NCI-H345 treated with DMSO at 0.1 percent for 48 hours (cell line): Measurements from ENCODE around the gene GABRD.

Experiments
- DNase-seq: peaks from one replicate; lab custom pipeline; 2025; ENCODE audit not compliant: unreplicated experiment; lab: John Stamatoyannopoulos, UW

GABRD gene

DNA sequence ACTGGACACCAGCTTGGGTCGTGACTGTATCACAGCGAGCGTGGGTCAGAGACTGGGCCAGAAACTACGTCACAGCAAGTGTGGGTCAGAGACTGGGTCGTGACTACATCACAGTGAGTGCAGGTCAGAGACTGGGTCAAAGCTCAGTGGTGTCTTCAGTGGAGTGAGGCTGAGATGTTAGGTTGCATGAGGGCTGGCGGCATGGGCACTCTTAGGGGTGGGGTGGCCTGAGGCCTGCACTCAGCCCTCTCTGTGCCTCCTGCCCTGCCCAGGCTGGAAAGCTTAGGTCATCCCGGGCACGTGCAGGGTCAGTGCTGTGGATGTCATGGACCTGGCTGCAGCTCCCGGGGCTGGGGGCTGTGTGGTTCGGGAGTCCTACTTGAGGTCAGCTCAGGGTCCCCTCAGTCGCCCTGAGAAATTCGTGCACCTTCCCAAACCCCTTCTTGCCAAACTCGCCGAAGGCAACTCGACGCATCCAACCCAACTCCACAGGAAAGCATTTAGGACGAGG, 34.5 kb upstream of the GABRD start:
- no peak for DNase-seq

DNA sequence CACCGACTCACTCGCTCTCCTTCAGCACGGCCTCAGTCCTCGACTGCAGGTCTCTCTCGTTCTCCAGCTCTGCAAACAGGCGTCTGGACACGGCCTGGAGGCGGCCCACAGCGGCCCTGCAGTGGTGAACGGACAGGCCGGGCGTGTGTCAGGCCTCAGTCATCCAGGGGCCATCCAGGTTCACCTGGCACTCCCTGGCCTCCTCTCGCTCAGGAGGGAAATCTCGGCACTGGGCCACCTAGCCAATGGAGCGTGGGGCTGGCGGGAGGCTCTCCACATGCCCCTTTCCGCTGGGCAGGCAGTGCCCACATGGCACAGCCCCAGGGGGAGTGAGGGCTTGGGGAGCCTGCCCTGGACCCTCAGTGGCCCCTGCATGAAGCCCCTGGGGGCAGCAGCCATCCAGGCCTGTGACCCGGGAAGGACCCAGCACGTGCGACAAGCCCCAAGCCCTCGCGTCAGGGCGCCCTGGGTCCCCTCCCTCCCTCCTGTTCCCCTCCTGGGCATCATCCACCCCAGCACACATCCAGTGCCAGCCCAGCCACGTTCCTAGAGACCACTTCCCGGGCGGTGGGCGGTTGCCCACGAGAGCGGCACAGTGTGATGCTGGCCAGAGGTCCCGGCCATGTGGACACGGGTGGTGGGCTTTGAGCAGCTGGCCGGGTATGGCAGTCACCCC, 33.6 kb upstream of the GABRD start:
- no peak for DNase-seq

DNA sequence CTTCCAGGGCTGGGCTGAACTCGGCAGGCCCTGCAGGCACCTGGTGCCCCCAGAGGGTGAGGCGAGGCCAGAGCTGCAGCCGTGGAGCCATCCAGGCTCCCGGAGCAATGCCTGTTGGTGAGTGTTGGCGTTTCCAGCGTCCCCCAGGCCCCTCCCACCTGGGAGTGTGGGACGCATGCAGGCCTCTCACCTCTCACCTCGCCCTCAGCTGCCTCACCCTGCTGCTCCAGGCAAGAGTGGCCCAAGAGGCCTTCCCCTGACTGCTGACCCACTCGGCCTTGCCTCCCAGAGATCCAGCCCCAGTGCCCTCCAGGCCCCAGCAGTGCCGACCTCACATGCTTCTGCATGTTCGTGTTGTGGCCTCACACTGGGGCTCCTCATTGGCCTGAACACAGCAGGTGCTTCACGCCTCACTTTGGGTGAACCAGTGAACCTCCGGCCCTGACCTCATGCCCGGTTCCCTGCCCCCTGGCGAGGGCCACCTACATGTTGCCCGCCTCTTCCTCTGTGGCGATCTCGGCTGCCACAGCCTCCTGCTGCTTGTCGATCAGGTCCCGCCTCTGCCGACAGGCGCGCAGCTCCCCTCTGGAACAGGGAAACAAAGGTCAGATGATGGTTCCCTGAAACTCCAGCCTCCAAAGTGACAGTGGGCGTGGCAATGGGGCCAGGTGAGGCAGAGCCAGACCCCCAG, 32.5 kb upstream of the GABRD start:
- no peak for DNase-seq

DNA sequence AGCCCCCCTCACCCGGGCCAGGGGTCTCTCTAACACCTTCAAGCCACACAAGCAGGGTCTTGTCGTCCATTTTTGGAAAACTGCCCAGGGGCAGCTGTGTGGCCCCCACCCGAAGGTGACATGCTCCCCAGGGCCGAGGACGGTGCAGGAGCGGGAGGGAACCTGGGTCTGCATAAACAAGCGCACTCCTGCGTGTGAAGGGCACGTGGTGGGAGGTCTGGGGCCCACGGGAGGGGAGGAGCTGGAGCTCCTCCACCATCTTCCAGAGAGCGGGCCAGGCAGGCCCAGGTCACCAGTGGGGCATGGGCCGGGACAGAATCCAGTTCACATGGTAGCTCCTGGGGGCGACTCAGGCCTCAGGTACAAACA, 32.0 kb upstream of the GABRD start:
- no peak for DNase-seq

DNA sequence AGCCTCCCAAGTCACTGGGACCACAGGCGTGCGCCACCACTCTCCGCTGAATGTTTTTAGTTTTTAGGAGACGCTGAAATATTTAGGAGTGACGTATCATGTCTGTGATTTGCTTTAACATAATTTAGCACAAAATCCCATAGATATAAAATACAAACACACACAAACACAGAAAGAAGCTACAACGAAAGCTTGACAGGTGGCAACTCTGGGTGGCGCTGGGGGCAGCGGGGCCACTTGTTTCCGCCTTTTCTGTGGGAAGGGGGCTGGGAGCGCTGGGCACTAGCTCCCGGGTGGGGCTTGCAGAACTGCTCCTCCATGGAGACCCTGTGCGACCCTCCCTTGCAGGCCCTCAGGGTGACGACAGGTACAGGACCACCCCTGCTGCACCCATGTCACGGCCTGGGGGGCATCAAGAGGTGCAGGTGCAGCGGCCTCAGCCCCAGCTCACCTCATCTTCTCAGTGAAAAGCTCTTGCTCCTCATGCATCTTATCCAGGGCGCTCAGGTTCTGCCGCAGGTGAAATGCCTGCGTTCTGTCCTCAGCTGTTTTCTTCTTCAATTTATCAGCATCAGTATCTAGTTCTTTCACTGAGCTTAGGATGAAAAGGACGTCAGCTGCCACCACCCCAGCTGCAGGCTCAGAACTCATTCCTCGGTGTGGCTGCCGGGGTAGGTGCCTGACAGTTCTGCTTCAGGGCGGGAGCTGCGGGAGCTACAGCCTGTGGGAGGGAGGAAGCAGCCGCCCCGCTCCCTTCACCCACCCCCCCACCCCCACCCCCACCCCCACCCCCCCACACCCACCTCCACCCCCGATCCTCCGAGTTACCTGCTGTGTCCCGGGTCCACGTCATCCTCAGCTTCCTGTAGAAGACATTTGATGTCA, 30.8 kb upstream of the GABRD start:
- no peak for DNase-seq

DNA sequence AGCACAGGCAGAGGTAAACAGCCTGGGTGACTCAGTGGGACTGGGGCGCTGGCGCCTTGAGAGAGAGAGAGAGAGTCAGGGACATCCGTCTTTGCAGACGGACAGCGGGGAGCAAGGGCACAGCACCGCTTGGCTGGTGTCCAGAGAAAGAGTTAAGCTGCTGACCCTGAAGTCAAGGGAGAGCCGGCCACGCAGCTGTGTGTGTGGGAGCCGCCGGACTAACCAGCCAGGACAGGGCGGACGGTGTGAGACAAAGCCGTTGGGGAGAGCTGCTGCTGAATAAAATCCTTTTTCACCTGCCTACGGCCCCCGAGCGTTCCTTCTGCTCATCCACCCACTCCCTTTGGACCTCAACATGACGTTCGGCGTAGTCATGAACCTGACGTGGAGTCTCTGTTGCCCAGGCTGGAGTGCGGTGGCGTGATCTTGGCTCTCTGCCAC, 30.0 kb upstream of the GABRD start:
- DNase-seq, result no peak

DNA sequence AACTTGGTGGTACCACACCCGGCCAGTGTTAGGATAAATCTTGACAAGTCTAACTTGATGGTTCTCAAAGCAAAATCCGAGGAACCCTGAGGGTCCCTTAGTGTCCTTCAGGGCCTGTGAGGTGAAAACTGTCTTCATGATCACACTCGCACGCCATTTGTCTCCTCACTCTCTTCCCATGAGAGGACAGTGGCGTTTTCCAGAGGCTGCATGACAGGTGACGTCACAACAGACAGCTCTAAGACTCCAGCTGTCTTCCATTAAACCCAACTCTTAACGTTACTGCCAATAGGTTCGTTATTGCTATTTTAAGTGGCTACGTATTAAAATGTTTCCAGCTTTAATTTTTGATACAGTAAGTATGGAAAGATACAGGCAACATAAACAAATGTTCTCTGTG, 29.4 kb upstream of the GABRD start:
- no peak for DNase-seq

DNA sequence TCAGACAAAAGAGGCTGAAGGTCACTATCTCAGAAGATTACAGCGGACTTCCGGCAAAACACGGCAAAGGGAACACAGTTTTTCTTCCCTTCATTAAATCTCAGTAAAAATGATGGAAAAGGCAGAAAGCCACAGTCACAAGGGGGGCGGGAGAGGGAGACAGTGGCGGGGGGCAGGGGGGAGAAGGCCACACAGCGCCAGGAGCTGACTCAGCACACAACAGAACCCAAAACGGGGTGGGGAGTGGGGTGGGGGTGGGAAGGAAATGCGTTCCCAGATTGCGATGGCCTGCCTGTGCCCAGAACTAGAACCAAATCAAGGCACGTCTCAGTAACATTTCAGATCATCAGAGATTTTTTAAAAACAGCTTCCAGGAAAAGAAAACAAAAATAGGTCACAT, 28.9 kb upstream of the GABRD start:
- DNase-seq, result no peak

DNA sequence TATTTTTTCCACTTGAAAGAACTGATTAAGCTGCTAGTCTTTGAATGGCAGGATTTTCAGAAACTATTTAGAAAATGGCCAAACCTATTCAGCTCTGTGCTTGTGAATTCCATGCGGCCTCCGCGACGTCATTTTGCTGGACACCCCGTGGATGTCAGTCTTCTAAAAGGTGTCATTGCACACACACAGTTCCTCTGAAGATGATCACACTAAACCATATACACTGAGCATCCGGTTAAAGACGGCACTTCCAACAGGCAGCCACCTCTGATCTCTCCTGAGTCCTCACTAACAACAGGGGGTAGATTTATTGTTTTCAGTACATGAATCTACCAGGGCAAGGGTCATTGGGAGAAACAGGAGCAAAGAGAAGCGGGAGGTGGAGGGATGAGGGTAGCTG, 24.6 kb upstream of the GABRD start:
- DNase-seq, result no peak

DNA sequence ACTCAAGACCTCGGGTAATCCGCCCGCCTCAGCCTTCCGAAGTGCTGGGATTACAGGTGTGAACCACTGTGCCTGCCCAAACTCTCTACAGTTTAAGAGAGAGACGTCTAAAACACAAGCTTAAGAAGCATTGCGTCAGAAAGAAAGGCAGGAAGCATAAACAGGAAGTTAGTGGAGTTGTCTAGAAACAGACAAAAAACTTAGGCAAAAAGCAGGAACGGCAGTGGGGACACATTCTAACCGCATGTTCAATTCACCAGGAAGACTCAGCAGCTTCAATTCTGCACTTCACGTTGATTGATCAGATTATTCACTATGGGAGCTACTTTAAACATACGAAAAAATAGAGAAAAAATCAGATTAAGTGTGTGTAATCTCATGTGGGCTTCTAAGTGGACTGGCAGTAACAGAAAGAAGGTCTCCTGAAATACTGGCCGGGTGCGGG, 22.9 kb upstream of the GABRD start:
- DNase-seq, result no peak

DNA sequence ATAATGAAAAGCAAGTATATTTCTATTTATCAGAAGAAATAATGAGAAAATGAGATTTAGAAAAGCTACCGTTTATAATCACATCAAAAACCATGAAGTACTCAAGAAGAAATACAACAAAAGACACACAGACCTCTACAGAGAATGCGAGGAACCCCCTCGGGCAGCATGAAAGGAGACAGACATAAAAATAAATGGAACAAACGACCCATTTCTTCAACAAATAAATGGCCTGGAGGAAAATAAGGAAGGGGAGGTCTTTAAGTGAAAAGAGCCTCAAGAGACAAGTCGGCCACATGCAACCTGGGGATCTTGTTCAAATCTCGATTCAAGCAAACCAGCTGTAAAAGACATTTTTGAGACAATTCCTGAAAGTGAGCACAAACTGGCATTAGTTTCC, 21.6 kb upstream of the GABRD start:
- no peak for DNase-seq

DNA sequence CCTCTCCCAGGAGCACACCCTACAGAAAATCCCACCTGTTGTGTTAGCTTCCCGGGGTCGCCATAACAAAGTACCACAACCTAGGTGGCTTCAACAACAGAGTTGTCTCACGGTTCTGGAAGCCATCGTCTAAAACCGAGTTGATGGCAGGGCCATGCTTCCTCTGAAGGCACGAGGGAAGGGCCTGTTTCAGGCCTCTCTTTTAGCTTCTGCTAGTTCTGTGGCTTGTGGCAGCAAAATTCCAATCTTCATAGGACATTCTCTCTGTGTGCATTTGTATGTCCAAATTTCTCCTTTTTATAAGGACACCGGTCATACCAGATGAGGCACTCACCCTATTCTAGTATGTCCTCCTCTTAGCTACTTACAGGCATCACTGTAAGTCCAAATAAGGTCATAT, 18.7 kb upstream of the GABRD start:
- DNase-seq, result no peak

DNA sequence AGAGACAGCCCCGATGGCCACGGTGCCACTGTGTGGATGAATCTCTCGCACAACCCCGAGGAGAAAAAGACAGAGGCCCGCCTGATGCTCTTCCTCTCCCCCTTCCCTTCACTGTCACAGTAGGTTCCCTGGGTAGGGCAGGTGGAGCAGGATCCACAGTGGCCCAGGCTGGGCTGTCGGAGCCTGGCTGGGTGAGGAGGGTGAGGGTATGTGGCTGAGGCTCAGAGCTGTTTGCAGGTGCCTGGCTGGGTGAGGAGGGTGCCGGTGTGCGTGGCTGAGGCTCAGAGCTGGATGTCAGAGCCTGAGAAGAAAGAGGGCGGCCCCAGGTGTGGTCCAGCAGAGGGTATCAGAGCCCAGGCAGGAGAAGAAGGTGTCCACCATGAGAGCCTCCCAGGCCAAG, 18.3 kb upstream of the GABRD start:
- DNase-seq, result no peak

DNA sequence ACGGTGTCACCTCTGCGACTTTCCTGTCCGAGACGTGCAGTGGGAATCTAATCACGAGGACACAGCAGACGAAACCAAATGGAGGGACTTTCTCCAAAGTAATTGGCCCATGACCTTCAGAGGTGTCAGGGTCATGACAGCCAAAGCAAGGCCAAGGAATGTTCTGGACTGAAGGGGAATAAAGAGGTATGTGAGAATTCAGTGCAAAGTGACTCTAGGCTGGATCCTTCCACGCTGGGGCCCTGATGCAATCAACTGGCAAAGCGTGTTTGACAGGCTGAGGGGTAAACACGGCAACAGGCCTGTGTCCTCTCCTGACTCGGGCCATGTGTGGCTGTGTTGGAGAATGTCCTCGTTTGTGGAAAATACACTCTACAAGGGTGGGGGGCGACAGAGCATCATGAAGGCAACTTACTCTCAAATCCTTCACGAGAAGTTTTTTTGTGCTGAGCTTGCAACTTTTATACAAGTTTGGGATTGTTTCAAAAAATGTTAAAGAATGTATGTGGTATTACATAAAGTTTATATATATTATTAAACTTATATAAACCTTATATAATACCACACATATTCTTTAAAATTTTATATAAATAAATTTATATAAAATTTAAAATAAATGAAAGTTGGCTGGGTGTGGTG, 17.3 kb upstream of the GABRD start:
- no peak for DNase-seq

DNA sequence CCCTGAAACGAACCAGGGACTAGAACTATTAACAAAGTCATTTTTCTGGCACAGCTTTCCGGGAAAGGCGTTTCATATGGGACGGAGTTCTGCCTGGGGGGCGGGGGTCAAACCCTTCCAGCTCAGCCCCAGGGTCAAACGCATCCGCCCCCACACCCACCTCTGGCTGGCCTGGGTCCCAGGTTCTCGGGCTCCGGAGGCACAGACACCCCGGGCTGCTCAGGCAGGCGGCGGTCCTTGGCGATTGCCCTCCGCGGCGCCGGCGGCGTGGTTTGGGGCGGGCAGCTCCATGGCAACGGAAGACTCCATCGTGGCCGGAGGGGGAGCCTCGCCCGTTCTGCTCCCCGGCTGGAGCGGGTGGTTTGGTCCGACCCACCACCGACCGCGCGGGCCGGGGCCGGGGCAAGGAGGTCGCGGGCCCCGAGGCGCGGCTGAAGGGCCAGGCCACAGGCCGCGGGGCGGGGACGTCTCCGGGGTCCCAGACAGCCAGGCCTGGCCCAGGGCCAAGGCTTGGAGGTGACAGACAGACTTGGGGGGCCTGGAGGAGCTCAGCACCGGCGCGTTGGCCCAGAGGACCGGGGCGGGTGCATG, 15.5 kb upstream of the GABRD start, which contains the start of gene CFAP74:
CFAP74 (minus strand) TSS at position 246 of the 591 bp plus-strand sequence. CDS start 12,830 bp downstream, outside the sequence.
- no peak for DNase-seq

DNA sequence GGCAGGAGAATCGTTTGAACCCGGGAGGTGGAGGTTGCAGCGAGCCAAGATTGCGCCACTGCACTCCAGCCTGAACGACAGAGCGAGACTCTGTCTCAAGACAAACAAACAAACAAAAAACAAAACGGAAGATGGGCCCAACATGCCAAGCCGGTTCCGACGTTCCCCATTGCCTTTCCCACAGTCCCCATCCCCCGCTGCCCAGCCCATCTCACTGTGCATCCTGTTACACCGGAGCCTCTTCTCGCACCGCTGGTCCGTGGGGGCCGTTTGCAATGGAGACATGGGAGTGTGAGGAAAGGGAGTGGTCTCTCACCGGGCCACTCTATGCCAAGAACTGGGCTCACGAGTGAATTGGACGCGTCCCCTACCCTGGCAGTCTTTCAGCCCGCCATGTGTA, 14.3 kb upstream of the GABRD start:
- DNase-seq, result no peak

DNA sequence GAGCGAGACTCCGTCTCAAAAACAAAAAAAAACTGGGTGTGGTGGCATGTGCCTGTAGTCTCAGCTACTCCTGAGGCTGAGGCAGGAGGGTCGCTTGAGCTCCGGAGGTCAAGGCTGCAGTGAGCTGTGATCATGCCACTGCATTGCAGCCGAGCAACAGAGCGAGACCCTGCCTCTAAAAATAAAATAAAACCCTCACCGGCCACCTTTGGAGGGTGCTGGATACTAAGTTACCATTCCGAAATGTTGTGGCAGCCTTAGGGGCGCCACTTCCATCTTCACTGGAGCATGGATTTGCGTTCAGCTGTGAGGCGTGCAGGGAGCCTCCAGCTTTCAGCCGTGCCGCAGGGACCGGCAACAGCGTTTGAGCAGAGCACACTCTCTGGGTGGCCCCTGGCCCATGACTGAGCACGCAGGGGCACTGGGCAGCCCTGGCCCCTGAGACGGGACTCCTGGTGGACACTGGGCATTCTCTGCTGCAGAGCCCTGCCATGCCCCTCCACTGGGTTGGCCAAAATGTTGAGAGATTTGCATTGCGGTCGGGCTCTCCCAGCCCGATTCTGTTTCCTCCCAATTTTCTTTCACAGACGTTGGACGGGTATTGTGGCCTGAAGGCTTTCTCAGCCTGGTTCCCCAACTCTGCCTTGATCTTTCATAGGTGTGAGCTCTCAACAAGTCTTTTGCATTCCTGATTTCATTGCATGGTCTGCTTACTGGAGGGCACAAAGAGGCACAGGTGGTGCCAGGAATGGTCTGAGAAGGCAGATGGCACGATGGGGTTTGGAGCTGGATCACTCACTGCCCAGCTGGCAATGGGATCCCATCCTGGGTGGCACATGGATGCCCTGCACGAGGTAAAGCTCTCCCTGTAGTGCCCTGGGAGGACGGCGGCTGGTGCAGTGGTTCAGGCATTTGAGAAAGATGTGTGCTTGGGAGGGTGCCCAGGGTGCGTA, 9.8 kb upstream of the GABRD start:
- DNase-seq, result no peak

DNA sequence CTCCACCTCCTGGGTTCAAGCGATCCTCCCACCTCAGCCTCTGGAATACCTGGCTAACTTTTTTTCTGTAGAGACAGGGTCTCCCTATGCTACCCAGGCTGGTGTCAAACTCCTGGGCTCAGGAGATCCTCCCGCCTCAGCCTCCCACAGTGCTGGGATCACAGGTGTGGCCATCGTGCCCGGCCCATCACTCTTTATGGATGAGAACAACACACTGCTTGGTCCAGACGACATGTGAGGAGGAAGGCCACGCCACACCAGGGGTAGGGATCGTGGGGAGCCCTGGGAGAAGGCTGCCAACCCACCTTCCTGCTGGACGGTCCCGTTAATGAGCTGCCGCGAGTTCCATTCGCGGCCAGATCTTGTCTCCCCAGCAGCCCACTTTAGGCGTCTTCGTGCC, 5.0 kb upstream of the GABRD start:
- DNase-seq, result no peak
